ENCODE measurements around the gene WDFY3.

WDFY3 gene

GRCh38 chr4:84786478-84786877 is 180.0 kb downstream of the WDFY3 start:
- DNase-seq = no peak

DNA sequence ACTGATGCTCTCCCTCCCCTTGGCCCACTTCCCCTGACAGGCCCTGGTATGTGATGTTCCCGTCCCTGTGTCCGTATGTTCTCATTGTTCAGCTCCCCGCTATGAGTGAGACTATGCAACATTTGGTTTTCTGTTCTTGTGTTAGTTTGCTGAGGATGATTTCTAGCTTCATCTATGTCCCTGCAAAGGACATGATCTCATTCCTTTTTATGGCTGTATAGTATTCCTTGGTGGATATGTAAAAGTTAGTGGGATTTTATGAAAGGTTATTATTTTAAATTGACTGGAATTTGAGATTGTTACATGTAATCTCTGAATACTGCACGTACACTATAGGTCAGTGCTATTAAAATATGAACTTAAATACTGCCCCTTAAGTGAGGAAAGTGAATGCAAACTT is 184.0 kb downstream of the WDFY3 start:
- no peak for DNase-seq

DNA sequence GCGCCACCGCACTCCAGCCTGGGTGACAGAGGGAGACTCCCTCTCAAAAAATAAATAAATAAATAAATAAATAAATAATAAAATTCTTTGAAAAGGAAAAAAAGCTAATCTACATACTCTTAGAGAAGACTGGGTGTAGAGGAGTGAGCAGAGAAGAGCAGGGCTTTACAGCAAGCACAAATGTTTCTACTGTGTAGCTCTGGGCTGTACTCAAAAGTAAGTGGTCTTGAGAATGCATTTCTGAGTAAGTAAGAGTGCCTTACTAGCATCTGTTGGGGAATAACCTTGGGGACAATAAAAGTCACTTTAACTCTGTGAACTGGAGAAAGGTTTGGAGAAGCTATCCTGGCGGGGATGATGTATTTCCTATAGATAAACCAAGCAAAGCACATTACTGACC is 185.8 kb downstream of the WDFY3 start:
- no peak for DNase-seq

- no peak for DNase-seq
These were observed 188.4 kb downstream of the WDFY3 start for GRCh38 chr4:84778041-84778440.

- DNase-seq = no peak
These were observed 199.3 kb downstream of the WDFY3 start for GRCh38 chr4:84767168-84767567.

DNA sequence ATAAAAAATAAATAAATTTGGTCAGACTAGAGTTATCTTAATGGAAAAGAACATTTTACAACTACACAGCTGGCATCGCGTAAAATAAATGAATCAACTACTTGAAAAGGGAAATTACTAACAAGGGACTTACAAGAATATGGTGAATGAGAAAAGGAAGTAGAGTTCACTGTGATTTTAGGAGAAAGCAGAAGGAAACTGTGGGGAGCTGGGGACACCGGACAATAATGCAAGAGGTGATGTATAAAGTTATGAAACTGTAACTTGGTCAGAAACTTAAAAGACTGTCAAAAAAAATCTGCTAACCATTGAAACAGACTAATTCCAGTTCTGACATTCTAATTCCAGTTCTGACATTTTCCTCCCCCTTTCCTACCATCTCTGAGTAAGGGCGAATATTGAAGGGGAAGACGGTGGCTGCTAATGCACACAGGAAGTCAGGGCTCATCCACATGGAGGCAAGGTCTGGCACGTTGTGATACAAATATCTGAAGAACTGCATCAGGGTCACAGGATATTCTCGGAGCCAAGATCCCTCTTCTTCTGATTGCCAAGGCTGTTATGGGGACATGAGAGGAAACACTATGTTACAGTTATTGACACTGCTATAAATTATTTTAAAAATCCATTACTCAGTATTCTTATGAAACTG is 213.0 kb downstream of the WDFY3 start:
- DNase-seq = no peak

GRCh38 chr4:84751707-84752106 is 214.8 kb downstream of the WDFY3 start:
- no peak for DNase-seq

- DNase-seq = no peak
These were observed 215.6 kb downstream of the WDFY3 start for GRCh38 chr4:84750960-84751283.

DNA sequence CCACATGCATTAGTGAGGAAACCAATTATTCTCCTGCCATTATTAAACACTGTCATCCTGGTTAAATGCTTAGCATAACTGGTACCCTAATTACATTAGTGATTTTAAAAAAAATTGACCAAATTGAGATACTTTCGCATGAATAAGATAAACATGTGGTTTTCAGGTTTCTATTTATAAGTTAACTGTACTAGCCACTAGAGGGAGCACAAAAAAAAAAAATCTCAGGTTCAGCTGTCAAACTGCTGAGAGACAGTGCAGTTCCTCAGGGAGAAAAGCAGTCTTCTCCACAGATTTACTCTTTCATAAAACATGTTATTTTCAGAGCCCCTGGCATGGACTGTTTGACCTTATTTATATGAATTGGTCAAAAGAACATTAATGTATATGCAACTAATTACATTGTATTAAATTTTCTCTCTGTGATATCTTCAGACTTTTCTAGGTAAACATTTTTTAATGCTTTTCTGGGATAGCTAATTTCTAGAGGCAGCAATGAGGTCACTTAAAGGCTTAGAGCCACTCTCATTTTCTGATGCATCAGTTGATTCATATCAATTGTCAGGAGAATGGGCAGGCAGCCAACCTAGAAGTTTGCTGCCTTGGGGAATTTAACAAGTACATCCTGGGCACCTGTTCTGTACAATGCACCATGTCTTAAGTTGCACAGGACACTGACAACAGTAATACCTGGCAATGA is 216.1 kb downstream of the WDFY3 start:
- peak; percentile 19 for DNase-seq

GRCh38 chr4:84740057-84740456 is 226.4 kb downstream of the WDFY3 start:
- no peak for DNase-seq

GRCh38 chr4:84738622-84739021 is 227.9 kb downstream of the WDFY3 start:
- DNase-seq = no peak

DNA sequence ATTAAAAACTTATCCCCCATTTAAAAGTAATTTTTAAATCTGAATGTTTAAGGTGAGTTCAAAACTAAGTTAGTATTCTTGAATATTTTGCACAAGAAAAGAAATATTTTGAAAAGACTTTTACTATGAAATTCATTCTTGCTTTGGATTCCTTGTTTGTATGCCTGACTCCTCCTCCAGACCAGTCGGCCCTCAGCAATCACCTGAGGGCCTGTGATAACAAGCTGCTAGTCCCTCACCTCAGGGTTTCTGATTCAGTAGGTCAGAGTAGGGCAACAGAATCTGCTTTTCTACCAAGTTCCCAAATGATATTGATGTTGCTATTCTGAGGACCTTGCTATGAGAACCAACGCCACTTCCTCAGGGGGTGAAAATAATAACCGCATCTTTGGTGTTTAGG is 228.8 kb downstream of the WDFY3 start:
- DNase-seq = no peak

DNA sequence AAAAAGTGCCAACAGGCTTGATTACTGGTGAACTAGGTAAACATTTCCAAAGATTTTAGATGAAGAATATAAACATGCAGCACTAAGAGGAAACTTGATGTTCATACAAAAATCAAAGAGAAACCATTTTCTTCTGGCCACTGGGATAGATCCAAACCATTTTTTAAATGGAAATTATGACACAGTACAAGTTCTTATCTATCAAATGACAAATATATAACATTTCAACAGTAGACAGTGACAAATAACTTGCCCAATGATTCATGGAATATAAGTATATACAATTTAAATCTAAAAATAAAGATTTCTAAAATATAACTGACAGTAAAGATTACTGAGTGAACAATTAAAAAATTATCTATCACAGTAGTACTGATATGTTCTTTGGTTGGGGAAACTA is 232.5 kb downstream of the WDFY3 start:
- no peak for DNase-seq

GRCh38 chr4:84733343-84734033 is 233.0 kb downstream of the WDFY3 start:
- DNase-seq = no peak

- DNase-seq = no peak
These were observed 236.1 kb downstream of the WDFY3 start for GRCh38 chr4:84730375-84730774.

GRCh38 chr4:84727491-84727890 is 239.0 kb downstream of the WDFY3 start:
- no peak for DNase-seq

- DNase-seq = no peak
These were observed 240.1 kb downstream of the WDFY3 start for GRCh38 chr4:84726356-84726755.

DNA sequence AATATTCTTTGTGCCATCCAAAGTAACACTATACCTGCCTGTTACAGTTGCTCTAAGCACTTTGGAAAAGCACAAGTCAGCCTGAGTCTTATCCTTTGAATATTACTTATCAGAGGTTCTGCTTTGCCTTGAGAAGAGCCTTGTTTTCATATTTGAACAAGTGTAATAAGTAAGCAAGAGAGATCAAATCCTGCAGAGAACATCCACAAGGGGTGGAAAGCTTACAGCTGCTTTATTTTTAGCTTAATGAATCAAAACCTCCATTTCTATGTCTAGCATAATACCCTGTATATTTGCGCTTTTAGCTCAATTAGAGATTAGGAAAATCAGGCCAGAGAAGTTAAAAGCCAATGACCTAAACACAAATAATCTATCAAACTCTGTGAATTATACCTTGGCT is 243.8 kb downstream of the WDFY3 start:
- no peak for DNase-seq

GRCh38 chr4:84719115-84719514 is 247.4 kb downstream of the WDFY3 start:
- no peak for DNase-seq

DNA sequence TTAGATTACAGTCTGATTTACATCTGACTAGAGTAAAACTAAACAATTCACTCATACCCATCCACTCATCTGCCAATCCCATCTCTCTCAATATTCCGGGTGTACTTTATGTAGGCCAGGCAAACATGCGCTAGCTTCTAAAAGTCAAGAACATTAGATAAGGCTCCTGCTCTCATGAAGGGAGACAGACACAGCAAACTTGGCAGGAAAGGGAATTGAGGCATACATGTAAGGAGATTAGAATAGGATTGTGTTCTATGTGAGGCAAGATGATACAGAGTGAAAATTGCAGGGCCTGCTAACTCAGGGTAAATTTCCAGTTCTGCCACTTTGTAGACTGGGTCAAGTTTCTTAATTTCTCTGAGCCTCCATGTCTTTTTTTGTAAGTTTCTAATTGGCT is 247.8 kb downstream of the WDFY3 start:
- no peak for DNase-seq

GRCh38 chr4:84710548-84710947 is 255.9 kb downstream of the WDFY3 start:
- no peak for DNase-seq

DNA sequence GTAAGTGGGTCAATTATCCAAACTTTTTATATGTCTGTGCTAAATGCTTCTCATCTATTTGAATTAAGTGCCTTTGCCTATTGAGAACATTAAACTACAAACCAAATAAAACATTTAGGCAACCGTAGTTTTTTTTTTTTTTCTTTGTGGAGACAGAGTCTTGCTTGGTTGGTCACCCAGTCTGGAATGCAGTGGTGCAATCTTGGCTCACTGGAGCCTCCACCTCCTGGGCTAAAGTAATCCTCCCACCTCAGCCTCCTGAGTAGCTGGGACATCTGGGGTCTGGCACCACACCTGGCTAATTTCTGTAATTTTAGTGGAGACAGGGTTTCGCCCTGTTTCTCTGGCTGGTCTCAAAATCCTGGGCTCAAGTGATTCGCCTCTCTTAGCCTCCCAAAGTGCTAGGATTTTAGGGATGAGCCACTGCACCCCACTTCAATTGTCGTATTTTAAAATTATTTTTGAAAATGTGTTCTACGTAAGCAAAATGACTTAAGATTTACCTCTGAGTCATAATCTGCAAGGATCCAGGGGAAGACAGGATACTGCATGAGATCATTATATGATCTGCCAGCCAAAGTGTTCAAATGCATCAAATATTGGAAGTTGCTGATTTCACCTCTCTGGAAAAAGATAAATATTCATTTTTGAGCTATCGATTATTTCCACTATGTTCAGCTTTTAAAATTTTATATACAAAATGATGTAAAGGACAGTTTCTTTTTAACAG is 257.9 kb downstream of the WDFY3 start:
- DNase-seq = no peak

- no peak for DNase-seq
These were observed 260.2 kb downstream of the WDFY3 start for GRCh38 chr4:84706286-84706685.
